ENCODE measurements around the gene PAXIP1.

- TF ChIP-seq EZH2 (IDR thresholded peaks at IDR 0.05; ENCODE audit: borderline replicate concordance, low read depth, low read length, poor library complexity, severe bottlenecking) (no peak), CTCF (conservative IDR thresholded peaks at IDR 0.05; ENCODE audit: low read depth, low read length) (no peak)
These were observed 29.5 kb downstream of the PAXIP1 start for GRCh38 chr7:154973381-154973780.
